Fibroblast of lung (primary cell): ENCODE measurements around the gene RMND5B.

Source experiments
- CTCF ChIP-seq, 2 donors: IDR thresholded peaks in 1 of 2; conservative IDR thresholded peaks in 1 of 2; 1 replicate in 1 of 2; 2 replicates in 1 of 2; pipeline ENCODE4 v1.5.1; 2011 to 2012; ENCODE audit warnings: low read length in 2 of 2, control low read depth in 1 of 2, inconsistent platforms in 1 of 2, low read depth in 1 of 2, mild to moderate bottlenecking in 1 of 2
- EZH2 ChIP-seq: IDR thresholded peaks from 2 replicates; pipeline ENCODE4 v1.5.1; 2012; ENCODE audit warnings: low read length, control low read depth, mild to moderate bottlenecking; ENCODE audit errors: missing control alignments

GRCh38 chr5:178085316-178085715, 45.5 kb upstream of the RMND5B start:
- TF ChIP-seq CTCF (conservative IDR thresholded peaks at IDR 0.05 in 1 of 2, IDR thresholded peaks at IDR 0.05 in 1 of 2; ENCODE audit: low read depth in 1 of 2, low read length in 2 of 2) (no peak), EZH2 (no peak)
